Esophagus muscularis mucosa (tissue), 4 donors: ENCODE measurements around the gene TUBGCP6.

Experiments
- EP300 ChIP-seq: sonication (generic); formaldehyde crosslinking; IDR thresholded peaks from one replicate; pipeline ENCODE4 v1.6.1; 2017; ENCODE audit warnings: antibody characterized with exemption
- POLR2A ChIP-seq: fragments of 450-650 bp; IDR thresholded peaks from one replicate; pipeline ENCODE4 v1.6.1; 2017; ENCODE audit warnings: antibody characterized with exemption, moderate library complexity, mild to moderate bottlenecking, low read depth
- POLR2AphosphoS5 ChIP-seq, 2 donors: sonication (generic); formaldehyde crosslinking; IDR thresholded peaks; one replicate each; pipeline ENCODE4 v1.6.1; 2017; ENCODE audit warnings: antibody characterized with exemption in 2 of 2
- TF ChIP-seq, protein P1 (sequence below), 3 experiments: fragments of 200-600 bp in 2 of 3; fragments of 450-650 bp in 1 of 3; sonication (generic) in 2 of 3; IDR thresholded peaks; one replicate each; pipeline ENCODE4 v1.5.1; 2017 to 2019; ENCODE audit warnings: antibody characterized with exemption in 3 of 3, mild to moderate bottlenecking in 2 of 3, moderate library complexity in 1 of 3

DNA sequence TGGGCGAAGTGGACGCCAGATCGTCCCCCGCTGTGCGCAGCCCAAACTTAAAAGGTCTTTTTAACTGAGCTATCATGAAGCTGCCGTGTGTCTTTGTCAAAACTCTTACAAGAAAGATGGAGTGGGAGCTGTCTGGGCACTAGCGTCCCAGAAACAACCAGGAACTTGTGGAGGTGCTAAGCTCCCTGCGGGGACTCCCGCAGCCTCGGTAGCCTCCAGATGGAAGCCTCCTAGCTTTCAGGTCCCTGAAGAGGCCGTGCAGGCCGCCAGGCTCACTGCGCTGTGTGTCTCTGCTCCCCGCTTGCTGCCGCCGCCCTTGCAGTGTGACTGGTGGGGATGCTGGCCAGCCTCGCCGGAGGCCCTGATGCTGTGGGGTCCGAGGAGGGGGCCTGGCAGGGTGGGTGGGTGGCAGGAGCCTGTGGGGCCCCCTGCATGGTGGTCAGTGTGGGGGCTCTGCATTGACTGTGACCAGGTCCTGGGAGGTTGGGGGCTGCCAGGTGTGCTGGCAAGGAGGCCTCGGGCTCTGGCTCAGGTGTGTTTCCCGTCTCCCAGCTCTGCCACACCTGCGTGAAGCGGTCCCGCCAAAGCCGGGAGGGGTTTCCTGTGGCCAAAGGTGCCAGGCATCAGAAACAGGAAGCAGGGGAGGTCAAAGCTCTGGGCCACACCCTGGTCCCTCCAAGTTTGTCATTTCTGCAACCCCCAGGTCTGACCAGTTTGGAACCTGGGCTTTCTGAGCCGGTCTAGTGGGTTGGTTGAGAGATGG, 57.9 kb downstream of the TUBGCP6 start:
- TF ChIP-seq, protein P1, sequence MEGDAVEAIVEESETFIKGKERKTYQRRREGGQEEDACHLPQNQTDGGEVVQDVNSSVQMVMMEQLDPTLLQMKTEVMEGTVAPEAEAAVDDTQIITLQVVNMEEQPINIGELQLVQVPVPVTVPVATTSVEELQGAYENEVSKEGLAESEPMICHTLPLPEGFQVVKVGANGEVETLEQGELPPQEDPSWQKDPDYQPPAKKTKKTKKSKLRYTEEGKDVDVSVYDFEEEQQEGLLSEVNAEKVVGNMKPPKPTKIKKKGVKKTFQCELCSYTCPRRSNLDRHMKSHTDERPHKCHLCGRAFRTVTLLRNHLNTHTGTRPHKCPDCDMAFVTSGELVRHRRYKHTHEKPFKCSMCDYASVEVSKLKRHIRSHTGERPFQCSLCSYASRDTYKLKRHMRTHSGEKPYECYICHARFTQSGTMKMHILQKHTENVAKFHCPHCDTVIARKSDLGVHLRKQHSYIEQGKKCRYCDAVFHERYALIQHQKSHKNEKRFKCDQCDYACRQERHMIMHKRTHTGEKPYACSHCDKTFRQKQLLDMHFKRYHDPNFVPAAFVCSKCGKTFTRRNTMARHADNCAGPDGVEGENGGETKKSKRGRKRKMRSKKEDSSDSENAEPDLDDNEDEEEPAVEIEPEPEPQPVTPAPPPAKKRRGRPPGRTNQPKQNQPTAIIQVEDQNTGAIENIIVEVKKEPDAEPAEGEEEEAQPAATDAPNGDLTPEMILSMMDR (IDR thresholded peaks at IDR 0.05): no peak
- TF ChIP-seq POLR2A (no peak), EP300 (no peak), POLR2AphosphoS5 (IDR thresholded peaks at IDR 0.05) (no peak)
